Mesendoderm (in vitro differentiated cells): ENCODE data around the gene ZNF670. TPM values are rescaled to one million over a fixed set of nuclear protein-coding genes. Genes with fewer than 3 reads are reported as not detected.
A peak's percentile ranks its signal among the peaks of the same experiment; 100 is the strongest.
"Not testable (repeated sequence)": the region's sequence is repeated elsewhere in the genome, so short reads cannot be mapped to it uniquely, and the experiment has no call there.

ENCODE experiments used
- DNase-seq: peaks from one replicate; pipeline ENCODE4 v3.0.0; 2013
- H2AK5ac ChIP-seq: 2 replicates; pipeline ENCODE4 v1.6.1; 2013; ENCODE audit warnings: low read length, inconsistent platforms
- H2BK120ac ChIP-seq: 2 replicates; pipeline ENCODE4 v1.6.1; 2013; ENCODE audit warnings: low read depth, mild to moderate bottlenecking, low read length, moderate library complexity, mixed read lengths
- H2BK15ac ChIP-seq: replicated peaks from 2 replicates; pipeline ENCODE4 v1.6.1; 2013; ENCODE audit warnings: low read depth, mild to moderate bottlenecking, moderate library complexity
- H2BK5ac ChIP-seq: 2 replicates; pipeline ENCODE4 v1.6.1; 2013; ENCODE audit warnings: low read length, inconsistent platforms
- H3K18ac ChIP-seq: 2 replicates; pipeline ENCODE4 v1.6.1; 2013; ENCODE audit warnings: mild to moderate bottlenecking, low read length, mixed read lengths
- H3K23ac ChIP-seq: one replicate; pipeline ENCODE4 v1.6.1; 2013; ENCODE audit warnings: low read length
- H3K27ac ChIP-seq: 2 replicates; pipeline ENCODE4 v1.5.1; 2013; ENCODE audit warnings: low read depth, mild to moderate bottlenecking, inconsistent platforms, low read length, moderate library complexity
- H3K27me3 ChIP-seq: 2 replicates; pipeline ENCODE4 v1.6.1; 2013; ENCODE audit warnings: low read length, control low read depth, mild to moderate bottlenecking, inconsistent platforms; ENCODE audit not compliant: insufficient read depth, poor library complexity
- H3K36me3 ChIP-seq: 2 replicates; pipeline ENCODE4 v1.6.1; 2013; ENCODE audit warnings: low read length, inconsistent platforms; ENCODE audit not compliant: control insufficient read depth, insufficient read depth
- H3K4ac ChIP-seq: one replicate; pipeline ENCODE4 v1.6.1; 2013; ENCODE audit warnings: low read depth, mild to moderate bottlenecking, low read length, moderate library complexity
- H3K4me1 ChIP-seq: 2 replicates; pipeline ENCODE4 v1.6.1; 2013; ENCODE audit warnings: low read depth, low read length, inconsistent platforms; ENCODE audit not compliant: control insufficient read depth
- H3K4me2 ChIP-seq: 2 replicates; pipeline ENCODE4 v1.6.1; 2013; ENCODE audit warnings: low read length
- H3K4me3 ChIP-seq: 2 replicates; pipeline ENCODE4 v1.5.1; 2013; ENCODE audit warnings: mild to moderate bottlenecking, low read length
- H3K56ac ChIP-seq: one replicate; pipeline ENCODE4 v1.6.1; 2013; ENCODE audit warnings: low read length
- H3K79me1 ChIP-seq: 2 replicates; pipeline ENCODE4 v1.6.1; 2013; ENCODE audit warnings: low read length, inconsistent platforms
- H3K79me2 ChIP-seq: 2 replicates; pipeline ENCODE4 v1.6.1; 2013; ENCODE audit warnings: mild to moderate bottlenecking, low read length; ENCODE audit not compliant: control insufficient read depth, insufficient read depth
- H3K9ac ChIP-seq: 2 replicates; pipeline ENCODE4 v1.6.1; 2013; ENCODE audit warnings: low read length, inconsistent platforms
- H4K5ac ChIP-seq: one replicate; pipeline ENCODE4 v1.6.1; 2013; ENCODE audit warnings: low read length
- H4K8ac ChIP-seq: one replicate; pipeline ENCODE4 v1.6.1; 2013; ENCODE audit warnings: low read depth, mild to moderate bottlenecking, control low read depth, low read length, moderate library complexity
- WGBS: extraction: QIAGEN DNeasy Blood & Tissue Kit; methylation state at CpG from one replicate; pipeline ENCODE4 v1.1.7; 2013; ENCODE audit warnings: low lambda C conversion rate, missing lambda C conversion rate; ENCODE audit not compliant: insufficient coverage; ENCODE audit errors: extremely low coverage; 5-methylcytosine and 5-hydroxymethylcytosine counted together
- polyA plus RNA-seq, 2 experiments: library from polyadenylated mRNA; stranded (reverse); fragments of 200-250 nt; gene quantifications; one replicate each; pipeline ENCODE4 v1.2.3, GENCODE V29; 2013

The ZNF670 gene
- 6.5 TPM for polyA plus RNA-seq (2013, experiment 1 of 2)
- polyA plus RNA-seq (2013, experiment 2 of 2), result 5.9 TPM

DNA sequence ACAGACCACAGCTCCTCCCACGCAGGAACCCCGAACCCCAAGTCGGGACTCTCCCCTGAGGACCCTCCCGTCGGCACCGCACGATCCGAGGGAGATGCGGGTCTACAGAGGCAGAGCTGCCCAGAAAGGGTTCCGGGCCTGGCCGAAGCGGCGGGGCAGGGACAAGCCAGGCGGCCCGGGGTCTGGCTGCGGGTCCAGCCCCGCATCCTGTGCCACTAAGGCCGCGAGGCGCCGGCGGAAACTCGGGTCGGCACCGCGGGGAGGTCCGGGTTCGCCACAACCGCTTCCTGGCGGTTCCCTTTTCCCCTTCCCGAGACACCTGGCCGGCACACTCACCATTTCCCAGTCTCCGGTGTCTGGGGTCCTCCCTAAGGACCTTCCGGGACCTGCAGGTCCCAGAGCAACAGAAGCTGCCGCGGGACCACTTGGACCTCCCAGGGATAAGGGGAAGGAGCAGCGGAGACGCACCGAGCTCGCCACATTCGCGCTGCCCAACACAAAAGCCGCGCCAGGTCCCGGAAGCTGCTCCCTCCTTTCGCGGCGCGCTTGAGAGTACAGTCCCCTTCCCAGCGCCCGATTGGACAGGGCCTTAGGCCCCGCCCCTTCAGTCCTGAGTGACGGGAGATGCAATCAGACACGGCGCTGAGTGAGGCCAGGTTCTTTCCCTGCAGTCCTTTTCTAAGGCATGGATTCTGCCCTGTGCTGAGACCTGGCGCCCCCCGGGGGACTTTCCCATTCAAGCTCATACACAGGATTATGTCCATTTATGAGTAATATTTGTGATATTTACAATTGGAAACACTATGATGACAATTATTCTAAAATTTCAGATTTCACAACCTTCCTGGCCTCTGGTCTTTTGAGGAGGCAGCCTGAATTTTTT is at the start of gene ZNF670:
Gene ZNF670 (minus strand): TSS at position 554 of the 883 bp plus-strand sequence. CDS start 215 bp downstream, at position 339.
- H3K4me2 ChIP-seq, result peak within 1 kb of the TSS; percentile 85
- peak within 1 kb of the TSS; percentile 96 for H3K56ac ChIP-seq
- H3K9ac ChIP-seq, result peak within 1 kb of the TSS; percentile 94
- peak within 1 kb of the TSS; percentile 61 for H3K18ac ChIP-seq
- H3K36me3 ChIP-seq, result no peaks in the 10 kb centered on the region
- H3K4me3 ChIP-seq, result peak within 1 kb of the TSS; percentile 94
- peak within 1 kb of the TSS; percentile 67 for H4K8ac ChIP-seq
- no peaks in the 10 kb centered on the region for H3K27me3 ChIP-seq
- H2BK15ac ChIP-seq, result no peak within 1 kb of the TSS
- H3K4ac ChIP-seq, result peak within 1 kb of the TSS; percentile 92
- peak; percentile 99 for DNase-seq
- H4K5ac ChIP-seq, result no peak within 1 kb of the TSS
- peak within 1 kb of the TSS; percentile 57 for H3K23ac ChIP-seq
- H3K27ac ChIP-seq, result peak within 1 kb of the TSS; percentile 70
- H2AK5ac ChIP-seq, result no peak within 1 kb of the TSS
- no peak within 1 kb of the TSS for H2BK120ac ChIP-seq
- peaks cover 11% of the 10 kb centered on the region for H3K79me1 ChIP-seq
- no peaks in the 10 kb centered on the region for H3K4me1 ChIP-seq
- no CpG with 5 or more reads among the region's 57 CpGs for WGBS
- H2BK5ac ChIP-seq, result peak within 1 kb of the TSS; percentile 52
- peaks cover 34% of the 10 kb centered on the region for H3K79me2 ChIP-seq

GRCh38 chr1:247127519-247128282 is 49.1 kb upstream of the ZNF670 start:
- not testable (repeated sequence) for H3K27ac ChIP-seq, DNase-seq

DNA sequence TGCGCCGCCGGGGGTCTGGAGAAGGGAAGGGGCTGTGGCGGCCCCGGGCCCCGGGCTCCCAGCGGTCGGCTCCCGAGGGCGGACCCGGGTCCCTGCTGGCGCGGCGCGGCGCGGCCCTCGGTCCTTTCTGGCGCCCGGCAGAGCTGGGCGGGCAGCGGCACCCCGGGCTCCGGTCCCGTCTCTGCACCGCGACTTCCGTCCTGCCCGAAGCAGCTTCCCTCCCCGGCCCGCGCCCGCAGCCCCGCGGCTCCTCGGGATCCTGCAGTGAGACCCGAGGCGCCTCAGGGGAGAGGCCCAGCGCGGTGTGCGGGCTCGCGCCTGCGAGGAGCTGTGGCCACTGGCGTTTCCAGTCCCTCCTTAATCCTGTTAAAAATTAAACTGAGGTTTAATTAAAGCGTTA is 48.0 kb upstream of the ZNF670 start:
- not testable (repeated sequence) for H2BK120ac ChIP-seq, H2AK5ac ChIP-seq, H3K4me1 ChIP-seq, H3K23ac ChIP-seq, DNase-seq, H4K8ac ChIP-seq, H3K36me3 ChIP-seq, H3K4me3 ChIP-seq, H3K18ac ChIP-seq, H2BK5ac ChIP-seq, H3K27me3 ChIP-seq, H3K4me2 ChIP-seq, H3K56ac ChIP-seq, H4K5ac ChIP-seq, H3K79me1 ChIP-seq, H3K9ac ChIP-seq, H3K79me2 ChIP-seq, H3K27ac ChIP-seq, H3K4ac ChIP-seq, H2BK15ac ChIP-seq
- no CpG with 5 or more reads among the region's 46 CpGs for WGBS

More at GRCh38 chr1:247127519-247128282, 49.1 kb upstream of the ZNF670 start:
- not testable (repeated sequence) for H3K79me1 ChIP-seq, H4K5ac ChIP-seq, H3K36me3 ChIP-seq, H3K18ac ChIP-seq, H3K4ac ChIP-seq, H3K23ac ChIP-seq, H2BK120ac ChIP-seq, H3K79me2 ChIP-seq, H4K8ac ChIP-seq, H3K4me1 ChIP-seq, H2BK15ac ChIP-seq, H2AK5ac ChIP-seq, H3K27me3 ChIP-seq, H2BK5ac ChIP-seq
- 100% methylated on average over 1 of the region's 18 CpGs for WGBS
- peak overlapping the region; percentile 31 for H3K4me2 ChIP-seq
- H3K56ac ChIP-seq, result peak overlapping the region; percentile 34
- peak overlapping the region; percentile 53 for H3K9ac ChIP-seq
- H3K4me3 ChIP-seq, result peak overlapping the region; percentile 26

GRCh38 chr1:247126166-247126565 is 47.6 kb upstream of the ZNF670 start:
- H4K8ac ChIP-seq, H3K18ac ChIP-seq, H3K4me3 ChIP-seq, H3K79me1 ChIP-seq, H3K4ac ChIP-seq, H3K9ac ChIP-seq, H3K56ac ChIP-seq, H2AK5ac ChIP-seq, H3K23ac ChIP-seq, DNase-seq, H3K36me3 ChIP-seq, H3K79me2 ChIP-seq, H3K4me2 ChIP-seq, H2BK120ac ChIP-seq, H3K4me1 ChIP-seq, H3K27ac ChIP-seq, H2BK15ac ChIP-seq, H3K27me3 ChIP-seq, H4K5ac ChIP-seq, H2BK5ac ChIP-seq: not testable (repeated sequence)
- WGBS, result no CpG with 5 or more reads among the region's 25 CpGs

- Histone ChIP-seq H2BK120ac (no peak overlapping the region), H3K4me3 (no peak overlapping the region), H4K5ac (no peak overlapping the region), H3K4me2 (no peak overlapping the region), H3K23ac (no peak overlapping the region), H3K9ac (no peak overlapping the region), H3K27ac (no peak overlapping the region), H4K8ac (no peak overlapping the region), H3K79me2 (no peaks in the 10 kb centered on the region), H3K18ac (no peak overlapping the region), H3K56ac (no peak overlapping the region), H2BK5ac (no peak overlapping the region), H2AK5ac (no peak overlapping the region), H3K4me1 (no peaks in the 10 kb centered on the region), H3K27me3 (no peaks in the 10 kb centered on the region), H3K79me1 (no peaks in the 10 kb centered on the region), H2BK15ac (no peak overlapping the region), H3K36me3 (no peaks in the 10 kb centered on the region), H3K4ac (no peak overlapping the region)
- DNase-seq, result no peak
- no CpG with 5 or more reads among the region's 6 CpGs for WGBS
Observed at GRCh38 chr1:247121382-247121781, 42.8 kb upstream of the ZNF670 start.
